AG04450 (cell line): ENCODE measurements around the gene SLC6A2. TPM values are rescaled to one million over a fixed set of nuclear protein-coding genes. Genes with fewer than 3 reads are reported as not detected.

ENCODE experiments used
- CTCF ChIA-PET: fragments of 300-600, 350-600 bp; formaldehyde crosslinking; extraction: SDS; loops from one replicate; lab custom pipeline; 2022; ENCODE audit warnings: antibody characterized with exemption, inconsistent platforms; lab: Charles Lee
- POLR2A ChIA-PET: fragments of 350-600 bp; formaldehyde crosslinking; extraction: SDS; loops from one replicate; lab custom pipeline; 2021; ENCODE audit warnings: antibody characterized with exemption, inconsistent platforms; lab: Yijun Ruan, JAX
- DNase-seq: peaks from one replicate; pipeline ENCODE4 v3.0.0-alpha.2; 2011; ENCODE audit warnings: low read depth, low spot score
- H3K27ac ChIP-seq: one replicate; pipeline ENCODE4 v1.5.1; 2012; ENCODE audit warnings: low read depth, low read length, control low read depth
- H3K27me3 ChIP-seq: one replicate; pipeline ENCODE4 v1.6.0; 2012; ENCODE audit warnings: low read length; ENCODE audit not compliant: control insufficient read depth, insufficient read depth
- H3K4me3 ChIP-seq: 2 replicates; pipeline ENCODE4 v1.5.1; 2011; ENCODE audit warnings: mild to moderate bottlenecking, low read depth, low read length, control low read depth
- H3K9me3 ChIP-seq: 2 replicates; pipeline ENCODE4 v1.5.1; 2012; ENCODE audit warnings: low read length; ENCODE audit not compliant: control insufficient read depth, insufficient read depth
- polyA plus RNA-seq: library from polyadenylated mRNA; depleted of rRNA; stranded (reverse); fragments of >200 nt; gene quantifications from 2 replicates; pipeline ENCODE4 v1.2.3, GENCODE V29; 2011
- TF ChIP-seq, protein P1 (sequence below): IDR thresholded peaks from 2 replicates; pipeline ENCODE4 v1.5.1; 2011; ENCODE audit warnings: low read depth, low read length, control low read depth, inconsistent platforms

The SLC6A2 gene
- polyA plus RNA-seq, 1 experiment = not detected

DNA sequence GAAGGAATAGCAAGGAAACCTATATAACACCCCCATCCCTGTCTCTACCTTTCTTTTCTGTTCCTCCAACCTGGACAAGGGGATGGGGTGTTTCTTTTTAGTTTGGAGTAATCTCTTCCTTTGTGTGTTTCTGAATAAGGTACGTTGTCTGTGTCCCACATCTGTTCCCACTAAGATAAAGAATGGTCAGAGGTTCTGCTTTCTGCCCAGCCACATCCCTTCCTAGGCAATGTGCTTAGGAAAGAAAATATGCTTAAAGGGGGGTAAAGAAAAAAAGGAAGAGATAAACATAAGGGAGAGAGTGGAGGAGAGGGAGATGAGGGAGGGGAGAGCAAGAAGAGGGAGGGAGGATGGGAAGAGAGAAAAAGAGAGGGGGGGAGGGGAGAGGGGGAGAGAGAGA lies 35.1 kb downstream of the SLC6A2 start:
- no peak for DNase-seq
- POLR2A ChIA-PET = no interaction called here
- H3K27ac ChIP-seq = no peak overlapping the region
- CTCF ChIA-PET = interaction anchor here (6.2 kb wide), 1 partner anchor 226 kb away, joined by 31 read pairs; no protein-coding TSS in a partner anchor
- peaks cover 2% of the 10 kb centered on the region for H3K27me3 ChIP-seq
- TF ChIP-seq, protein P1, sequence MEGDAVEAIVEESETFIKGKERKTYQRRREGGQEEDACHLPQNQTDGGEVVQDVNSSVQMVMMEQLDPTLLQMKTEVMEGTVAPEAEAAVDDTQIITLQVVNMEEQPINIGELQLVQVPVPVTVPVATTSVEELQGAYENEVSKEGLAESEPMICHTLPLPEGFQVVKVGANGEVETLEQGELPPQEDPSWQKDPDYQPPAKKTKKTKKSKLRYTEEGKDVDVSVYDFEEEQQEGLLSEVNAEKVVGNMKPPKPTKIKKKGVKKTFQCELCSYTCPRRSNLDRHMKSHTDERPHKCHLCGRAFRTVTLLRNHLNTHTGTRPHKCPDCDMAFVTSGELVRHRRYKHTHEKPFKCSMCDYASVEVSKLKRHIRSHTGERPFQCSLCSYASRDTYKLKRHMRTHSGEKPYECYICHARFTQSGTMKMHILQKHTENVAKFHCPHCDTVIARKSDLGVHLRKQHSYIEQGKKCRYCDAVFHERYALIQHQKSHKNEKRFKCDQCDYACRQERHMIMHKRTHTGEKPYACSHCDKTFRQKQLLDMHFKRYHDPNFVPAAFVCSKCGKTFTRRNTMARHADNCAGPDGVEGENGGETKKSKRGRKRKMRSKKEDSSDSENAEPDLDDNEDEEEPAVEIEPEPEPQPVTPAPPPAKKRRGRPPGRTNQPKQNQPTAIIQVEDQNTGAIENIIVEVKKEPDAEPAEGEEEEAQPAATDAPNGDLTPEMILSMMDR = no peak
- H3K9me3 ChIP-seq = no peaks in the 10 kb centered on the region
- H3K4me3 ChIP-seq = no peak overlapping the region

GRCh38 chr16:55691771-55692170 lies 36.0 kb downstream of the SLC6A2 start:
- TF ChIP-seq, protein P1 = no peak
- Histone ChIP-seq H3K27me3 (peaks cover 2% of the 10 kb centered on the region), H3K4me3 (no peak overlapping the region), H3K27ac (no peak overlapping the region), H3K9me3 (no peaks in the 10 kb centered on the region)
- ChIA-PET CTCF (interaction anchor here (6.2 kb wide), 1 partner anchor 227 kb away, joined by 31 read pairs; no protein-coding TSS in a partner anchor), POLR2A (no interaction called here)
- DNase-seq = no peak

DNA sequence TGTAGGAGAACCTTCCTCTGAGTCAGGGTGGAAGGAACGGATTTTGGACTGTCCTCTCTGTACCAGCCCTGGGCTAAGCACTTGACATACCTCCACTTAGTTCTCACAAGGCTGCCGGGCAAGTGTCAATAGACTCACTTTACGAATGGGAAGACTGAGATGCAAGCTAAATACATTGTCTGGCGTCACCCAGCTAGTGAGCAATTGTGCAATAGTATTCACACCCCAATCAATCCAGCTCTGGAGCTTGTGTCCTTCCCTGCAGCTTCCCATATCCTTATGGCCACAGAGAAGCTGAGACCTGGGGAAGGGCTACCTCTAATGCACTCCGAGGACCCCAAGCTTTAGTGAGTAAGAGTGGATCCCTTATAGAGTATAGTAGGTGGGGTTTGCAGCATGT lies 39.8 kb downstream of the SLC6A2 start:
- TF ChIP-seq, protein P1 = no peak
- Histone ChIP-seq H3K27me3 (peaks cover 8% of the 10 kb centered on the region), H3K27ac (no peak overlapping the region), H3K9me3 (no peaks in the 10 kb centered on the region), H3K4me3 (no peak overlapping the region)
- DNase-seq = no peak
- ChIA-PET CTCF (interaction anchor here (1.5 to 21.3 kb wide), 2 partner anchors 8 to 231 kb away, joined by 4 to 542 read pairs; no protein-coding TSS in a partner anchor), POLR2A (no interaction called here)

DNA sequence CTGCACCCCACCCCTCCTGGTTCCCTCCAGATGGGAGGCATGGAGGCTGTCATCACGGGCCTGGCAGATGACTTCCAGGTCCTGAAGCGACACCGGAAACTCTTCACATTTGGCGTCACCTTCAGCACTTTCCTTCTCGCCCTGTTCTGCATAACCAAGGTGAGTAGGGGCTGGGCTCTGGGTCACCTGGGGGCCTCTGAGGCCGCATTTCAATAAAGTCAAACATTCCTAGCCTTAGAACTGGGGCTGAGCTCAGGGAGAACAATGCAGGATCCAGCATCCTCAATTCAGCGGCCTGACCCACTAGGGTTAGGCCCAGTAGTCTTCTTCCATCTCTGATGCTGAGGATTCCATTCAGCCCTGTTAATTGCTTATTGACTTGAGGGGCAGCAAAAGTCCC lies 42.1 kb downstream of the SLC6A2 start:
- TF ChIP-seq, protein P1 = no peak
- H3K4me3 ChIP-seq = no peak overlapping the region
- H3K27me3 ChIP-seq = peaks cover 8% of the 10 kb centered on the region
- no peak overlapping the region for H3K27ac ChIP-seq
- H3K9me3 ChIP-seq = no peaks in the 10 kb centered on the region
- no peak for DNase-seq
- CTCF ChIA-PET = interaction anchor here (21.3 kb wide), 1 partner anchor 233 kb away, joined by 542 read pairs; no protein-coding TSS in a partner anchor
- POLR2A ChIA-PET = no interaction called here

DNA sequence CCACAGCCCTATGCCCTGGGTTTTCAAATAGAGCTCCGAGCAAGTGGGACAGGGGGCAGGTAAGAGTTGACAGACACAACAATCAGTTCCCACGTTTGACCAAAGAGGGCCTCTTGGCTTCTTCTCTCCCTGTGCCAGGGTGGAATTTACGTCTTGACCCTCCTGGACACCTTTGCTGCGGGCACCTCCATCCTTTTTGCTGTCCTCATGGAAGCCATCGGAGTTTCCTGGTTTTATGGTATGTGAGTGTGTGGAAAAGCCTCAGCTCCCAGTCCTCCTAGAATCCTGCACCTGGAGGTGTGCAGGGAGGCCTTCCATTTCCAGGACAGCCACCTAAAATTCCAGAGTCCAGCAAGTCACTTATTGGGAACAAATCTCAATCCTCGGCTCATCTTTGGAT lies 42.5 kb downstream of the SLC6A2 start:
- H3K27me3 ChIP-seq = peaks cover 8% of the 10 kb centered on the region
- ChIA-PET POLR2A (no interaction called here), CTCF (interaction anchor here (21.3 kb wide), 1 partner anchor 233 kb away, joined by 542 read pairs; no protein-coding TSS in a partner anchor)
- H3K4me3 ChIP-seq = no peak overlapping the region
- H3K9me3 ChIP-seq = no peaks in the 10 kb centered on the region
- H3K27ac ChIP-seq = no peak overlapping the region
- no peak for DNase-seq
- TF ChIP-seq, protein P1 = no peak
